ENCODE results near the gene FBXO31.
A peak's percentile ranks its signal among the peaks of the same experiment; 100 is the strongest.

The FBXO31 gene

DNA sequence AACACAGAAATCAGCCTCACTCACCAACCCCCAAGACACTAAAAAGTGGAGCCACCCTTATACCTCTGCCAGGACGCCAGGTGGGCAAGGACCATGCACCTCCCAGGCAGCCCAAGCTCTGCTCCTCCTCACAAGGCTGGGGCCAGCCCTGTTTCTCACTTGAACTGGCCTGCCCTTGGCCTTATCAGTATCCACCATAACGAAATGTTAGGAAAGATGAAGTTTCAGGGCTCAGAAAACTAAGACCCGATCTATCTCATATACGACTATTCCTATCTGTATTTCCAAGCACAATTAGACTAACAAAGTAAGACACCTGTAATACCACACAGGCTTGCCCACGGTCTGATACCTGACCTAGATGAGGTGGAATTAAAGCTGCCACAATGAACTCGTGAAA, 6.9 kb downstream of the FBXO31 start:
- in situ Hi-C loops (cut with MboI; ENCODE audit: low sequenced_read_pairs, unreplicated experiment): no loop called here
- TF ChIP-seq, protein P1, sequence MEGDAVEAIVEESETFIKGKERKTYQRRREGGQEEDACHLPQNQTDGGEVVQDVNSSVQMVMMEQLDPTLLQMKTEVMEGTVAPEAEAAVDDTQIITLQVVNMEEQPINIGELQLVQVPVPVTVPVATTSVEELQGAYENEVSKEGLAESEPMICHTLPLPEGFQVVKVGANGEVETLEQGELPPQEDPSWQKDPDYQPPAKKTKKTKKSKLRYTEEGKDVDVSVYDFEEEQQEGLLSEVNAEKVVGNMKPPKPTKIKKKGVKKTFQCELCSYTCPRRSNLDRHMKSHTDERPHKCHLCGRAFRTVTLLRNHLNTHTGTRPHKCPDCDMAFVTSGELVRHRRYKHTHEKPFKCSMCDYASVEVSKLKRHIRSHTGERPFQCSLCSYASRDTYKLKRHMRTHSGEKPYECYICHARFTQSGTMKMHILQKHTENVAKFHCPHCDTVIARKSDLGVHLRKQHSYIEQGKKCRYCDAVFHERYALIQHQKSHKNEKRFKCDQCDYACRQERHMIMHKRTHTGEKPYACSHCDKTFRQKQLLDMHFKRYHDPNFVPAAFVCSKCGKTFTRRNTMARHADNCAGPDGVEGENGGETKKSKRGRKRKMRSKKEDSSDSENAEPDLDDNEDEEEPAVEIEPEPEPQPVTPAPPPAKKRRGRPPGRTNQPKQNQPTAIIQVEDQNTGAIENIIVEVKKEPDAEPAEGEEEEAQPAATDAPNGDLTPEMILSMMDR (IDR thresholded peaks at IDR 0.05; ENCODE audit: borderline replicate concordance, control extremely low read depth, extremely low read depth, insufficient read depth, missing control alignments): no peak
- no peak for DNase-seq (ENCODE audit: low spot score)

DNA sequence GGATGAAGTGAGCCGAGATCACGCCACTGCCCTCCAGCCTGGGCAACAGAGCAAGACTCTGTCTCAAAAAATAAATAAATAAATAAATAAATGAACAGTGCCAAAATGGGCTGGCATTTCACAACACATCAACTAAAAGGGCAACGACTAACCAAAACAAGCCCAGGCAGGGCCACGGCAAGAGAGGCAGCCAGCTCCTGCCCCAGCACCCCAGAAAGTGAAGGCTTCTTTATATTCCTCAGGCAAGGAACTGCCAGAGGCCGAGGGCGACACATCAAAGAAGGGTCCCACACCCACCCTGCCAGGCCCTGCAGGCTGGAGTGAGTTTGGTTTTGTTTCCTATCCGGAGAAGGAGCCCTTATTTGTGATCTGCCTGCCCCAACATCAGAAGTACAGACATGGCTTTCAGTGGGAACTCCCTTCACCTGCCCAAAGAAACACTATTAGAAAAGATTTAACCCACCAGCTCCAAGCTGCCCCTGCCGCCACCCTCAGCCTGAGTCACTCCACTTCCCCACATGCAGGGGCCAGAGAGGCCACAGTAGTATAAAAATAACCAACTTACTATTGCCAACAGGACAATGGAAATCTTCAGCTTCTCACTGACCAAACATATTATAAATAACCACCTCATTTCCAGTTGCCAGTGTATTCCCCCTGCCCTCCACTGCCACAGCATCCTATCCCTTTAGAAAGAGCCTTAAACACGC, 8.0 kb downstream of the FBXO31 start:
- in situ Hi-C loops (cut with MboI; ENCODE audit: low sequenced_read_pairs, unreplicated experiment): no loop called here
- TF ChIP-seq, protein P1 (IDR thresholded peaks at IDR 0.05; ENCODE audit: borderline replicate concordance, control extremely low read depth, extremely low read depth, insufficient read depth, missing control alignments): no peak
- DNase-seq (ENCODE audit: low spot score): peak; percentile 24

DNA sequence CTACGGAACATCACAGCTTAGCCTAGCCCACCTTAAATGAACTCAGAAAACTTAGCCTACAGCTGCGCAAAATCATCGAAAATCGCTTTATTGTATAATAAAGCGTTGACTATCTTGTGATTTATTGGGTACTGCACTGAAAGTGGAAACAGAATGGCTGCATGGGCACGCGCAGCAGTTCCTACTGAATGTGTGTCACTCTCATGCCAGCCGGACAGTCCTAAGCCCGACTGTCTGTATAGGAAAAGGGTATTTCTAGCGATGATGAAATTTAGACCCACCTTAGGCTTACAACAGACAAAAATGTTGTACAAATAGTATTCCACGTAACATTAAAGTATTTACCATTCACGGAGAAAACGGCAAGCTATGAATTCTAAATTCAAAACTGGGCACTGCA, 9.3 kb downstream of the FBXO31 start:
- in situ Hi-C loops (cut with MboI; ENCODE audit: low sequenced_read_pairs, unreplicated experiment): no loop called here
- TF ChIP-seq, protein P1 (IDR thresholded peaks at IDR 0.05; ENCODE audit: borderline replicate concordance, control extremely low read depth, extremely low read depth, insufficient read depth, missing control alignments): no peak
- no peak for DNase-seq (ENCODE audit: low spot score)

DNA sequence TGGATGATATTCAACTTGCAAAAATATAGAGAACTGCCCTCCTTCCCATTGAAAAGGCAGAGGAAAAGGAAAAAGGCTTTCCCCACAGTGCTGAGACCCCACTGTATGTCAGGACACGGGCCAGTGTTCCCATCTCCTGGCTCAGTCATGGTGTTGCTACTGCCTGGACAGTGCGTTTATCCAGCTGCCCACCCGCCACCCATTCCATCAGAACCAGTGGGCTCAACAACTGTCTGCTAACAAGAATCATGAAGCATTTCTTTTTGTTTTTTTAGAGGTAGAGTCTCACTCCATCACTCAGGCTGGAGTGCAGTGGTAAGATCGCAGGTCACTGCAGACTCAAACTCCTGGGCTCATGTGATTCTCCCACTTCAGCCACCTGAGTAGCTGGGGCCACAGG, 11.3 kb downstream of the FBXO31 start:
- in situ Hi-C loops (cut with MboI; ENCODE audit: low sequenced_read_pairs, unreplicated experiment): no loop called here
- TF ChIP-seq, protein P1 (IDR thresholded peaks at IDR 0.05; ENCODE audit: borderline replicate concordance, control extremely low read depth, extremely low read depth, insufficient read depth, missing control alignments): no peak
- no peak for DNase-seq (ENCODE audit: low spot score)

DNA sequence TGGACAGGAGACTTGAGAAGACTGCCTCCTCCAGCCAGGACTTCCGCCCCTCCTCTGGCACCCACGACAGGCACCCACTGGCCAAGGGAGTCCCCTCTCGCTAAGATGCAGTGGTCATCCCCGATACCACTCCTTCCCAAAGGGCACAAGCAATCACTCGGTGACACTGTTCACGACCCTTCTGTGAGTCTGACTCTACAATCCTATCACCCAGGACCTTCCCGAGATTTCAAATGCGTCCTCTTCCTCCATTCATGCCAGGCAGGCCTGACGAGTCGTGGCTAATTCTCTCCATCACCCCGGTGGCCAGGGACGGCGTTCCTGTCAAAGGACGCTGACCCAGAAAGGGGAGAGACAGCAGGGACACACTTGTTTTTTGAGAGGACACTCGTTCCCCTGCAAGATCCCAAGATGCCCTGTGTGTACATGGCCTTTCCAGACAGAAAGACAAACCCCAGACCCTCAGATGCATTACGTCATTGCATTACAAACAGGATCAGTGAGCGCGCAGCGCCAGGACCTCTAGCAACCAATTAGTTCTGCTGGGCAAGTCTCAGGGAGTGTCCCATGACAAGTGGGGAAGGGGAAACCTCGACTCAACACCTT, 12.2 kb downstream of the FBXO31 start:
- TF ChIP-seq, protein P1 (IDR thresholded peaks at IDR 0.05; ENCODE audit: borderline replicate concordance, control extremely low read depth, extremely low read depth, insufficient read depth, missing control alignments): no peak
- DNase-seq (ENCODE audit: low spot score): no peak
- in situ Hi-C loops (cut with MboI; ENCODE audit: low sequenced_read_pairs, unreplicated experiment): no loop called here

DNA sequence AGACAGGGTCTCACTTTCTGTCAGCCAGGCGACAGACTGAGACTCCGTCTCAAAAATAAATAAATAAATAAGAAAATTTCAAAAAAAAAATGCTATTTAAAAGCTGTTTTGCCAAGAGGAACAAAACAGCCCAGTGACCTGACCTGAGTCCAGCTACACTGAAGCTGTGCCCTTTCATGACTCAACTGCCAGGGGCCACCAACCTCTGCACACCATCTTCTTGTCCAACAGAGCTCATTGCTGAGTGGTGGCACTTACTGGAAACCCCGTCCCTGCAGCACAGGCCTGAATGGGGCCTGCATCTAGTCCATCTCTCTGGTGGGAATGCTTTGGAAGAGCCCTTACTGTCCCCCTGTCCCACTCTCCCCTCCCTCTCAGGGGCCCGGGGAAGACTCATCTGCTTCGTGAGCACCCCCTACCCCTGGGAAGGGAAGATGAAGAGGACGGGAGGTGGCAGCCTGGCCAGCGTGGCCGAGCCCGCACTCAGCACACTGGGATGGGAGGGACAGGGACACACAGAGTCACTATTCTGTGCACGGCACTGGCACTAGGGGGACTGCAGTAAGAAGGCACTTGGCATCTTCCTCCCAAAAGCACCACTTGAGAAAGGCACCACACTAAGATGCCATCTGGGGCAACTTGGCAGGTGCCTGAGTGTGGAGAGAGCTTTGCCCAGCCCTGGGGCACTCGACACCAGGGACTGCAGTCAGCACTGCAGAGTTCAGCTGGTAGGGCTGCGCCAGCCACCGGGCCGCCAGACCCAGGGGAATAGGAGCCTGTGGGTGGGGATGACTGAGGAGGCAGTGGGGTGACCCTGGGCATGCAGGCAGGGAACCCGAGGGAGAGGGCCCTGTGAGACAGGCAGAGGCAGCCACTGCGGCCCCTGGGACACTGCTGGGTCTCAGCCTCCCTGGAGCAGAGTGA, 13.5 kb downstream of the FBXO31 start:
- TF ChIP-seq, protein P1 (IDR thresholded peaks at IDR 0.05; ENCODE audit: borderline replicate concordance, control extremely low read depth, extremely low read depth, insufficient read depth, missing control alignments): no peak
- in situ Hi-C loops (cut with MboI; ENCODE audit: low sequenced_read_pairs, unreplicated experiment): no loop called here
- DNase-seq (ENCODE audit: low spot score): no peak

Measured in GM13976 (cell line).